GM06990 (cell line): Measurements from ENCODE around the gene CYRIA.

Source experiments
- DNase-seq: peaks from one replicate; pipeline ENCODE4 v3.0.0-alpha.2; 2011; ENCODE audit not compliant: insufficient read length; ENCODE audit errors: extremely low read depth
- H3K27me3 ChIP-seq: replicated peaks from 2 replicates; pipeline ENCODE4 v1.6.0; 2011; ENCODE audit warnings: low read length; ENCODE audit not compliant: control insufficient read depth, insufficient read depth
- H3K36me3 ChIP-seq: 2 replicates; pipeline ENCODE4 v1.5.1; 2011; ENCODE audit warnings: low read length; ENCODE audit not compliant: control insufficient read depth, insufficient read depth
- H3K4me3 ChIP-seq: replicated peaks from 2 replicates; pipeline ENCODE4 v1.5.1; 2011; ENCODE audit warnings: low read depth, mild to moderate bottlenecking, control low read depth, low read length
- CTCF ChIP-seq: IDR thresholded peaks from 2 replicates; pipeline ENCODE4 v1.5.1; 2011; ENCODE audit warnings: low read length, control low read depth, mild to moderate bottlenecking, inconsistent platforms; ENCODE audit not compliant: insufficient read depth, poor library complexity, severe bottlenecking

Gene CYRIA

GRCh38 chr2:16665748-16666448, at the start of gene CYRIA:
CYRIA (minus strand) TSS chr2:16665834; CDS start chr2:16588119, 77,715 bp downstream.
- Histone ChIP-seq H3K27me3 (no peaks in the 10 kb centered on the region; the same call in none of the 2 replicates), H3K36me3 (no peaks in the 10 kb centered on the region), H3K4me3 (peak within 1 kb of the TSS; percentile 60)
- peak; percentile 55 for DNase-seq
- TF ChIP-seq CTCF, result no peak

- DNase-seq, result peak; percentile 20
- TF ChIP-seq CTCF, result no peak
Measured at GRCh38 chr2:16713011-16713423, 47.4 kb upstream of the CYRIA start.

GRCh38 chr2:16709769-16710168, 44.1 kb upstream of the CYRIA start:
- no peak overlapping the region for H3K4me3 ChIP-seq
- H3K27me3 ChIP-seq, result no peaks in the 10 kb centered on the region; the same call in 1 of the 2 replicates
- no peak for DNase-seq
- TF ChIP-seq CTCF, result no peak
- H3K36me3 ChIP-seq, result no peaks in the 10 kb centered on the region

More at GRCh38 chr2:16713011-16713423, 47.4 kb upstream of the CYRIA start:
- H3K4me3 ChIP-seq, result no peak overlapping the region
- no peaks in the 10 kb centered on the region; the same call in 1 of the 2 replicates for H3K27me3 ChIP-seq
- no peaks in the 10 kb centered on the region for H3K36me3 ChIP-seq

GRCh38 chr2:16708173-16708572, 42.5 kb upstream of the CYRIA start:
- Histone ChIP-seq H3K4me3 (no peak overlapping the region), H3K27me3 (no peaks in the 10 kb centered on the region; the same call in 1 of the 2 replicates), H3K36me3 (no peaks in the 10 kb centered on the region)
- no peak for TF ChIP-seq CTCF
- no peak for DNase-seq

GRCh38 chr2:16707014-16707623, 41.5 kb upstream of the CYRIA start:
- no peak for TF ChIP-seq CTCF
- Histone ChIP-seq H3K4me3 (no peak overlapping the region), H3K36me3 (no peaks in the 10 kb centered on the region), H3K27me3 (no peaks in the 10 kb centered on the region; the same call in 1 of the 2 replicates)
- DNase-seq, result no peak
